ENCODE results near the gene OR1J2. TPM values are rescaled to one million over a fixed set of nuclear protein-coding genes. Genes with fewer than 3 reads are reported as not detected.
"Not testable (repeated sequence)": the region's sequence is repeated elsewhere in the genome, so short reads cannot be mapped to it uniquely, and the experiment has no call there.

The OR1J2 gene
- not detected for total RNA-seq
- long read RNA-seq: 0 reads

- DNase-seq (no peak), ATAC-seq (no peak)
- intact Hi-C loops (cut with DNase I): no loop called here
These were observed at the start of gene OR1J2 for GRCh38 chr9:122510502-122510901. OR1J2 (plus strand) TSS chr9:122510802; CDS start chr9:122510802, 0 bp downstream.

GRCh38 chr9:122463828-122464632, 46.6 kb upstream of the OR1J2 start:
- DNase-seq (no peak), ATAC-seq (no peak)
- intact Hi-C loops (cut with DNase I): no loop called here

- intact Hi-C loops (cut with DNase I): loop anchor here (1.0 to 5.0 kb wide), 2 partner anchors 344 to 347 kb away; no protein-coding TSS in a partner anchor
- DNase-seq (peak; percentile 67), ATAC-seq (peak; percentile 87 to 97)
These were observed 45.7 kb upstream of the OR1J2 start for GRCh38 chr9:122464633-122465567.

- no peak for ATAC-seq
These were observed 44.1 kb upstream of the OR1J2 start for GRCh38 chr9:122466456-122466855.

GRCh38 chr9:122468735-122469134, 41.9 kb upstream of the OR1J2 start:
- intact Hi-C loops (cut with DNase I): loop anchor here in 1 of 2 donors (5.0 kb wide), 1 partner anchor 344 kb away; no protein-coding TSS in a partner anchor
- DNase-seq (no peak), ATAC-seq (no peak)

More at GRCh38 chr9:122466456-122466855, 44.1 kb upstream of the OR1J2 start:
- intact Hi-C loops (cut with DNase I): loop anchor here in 1 of 2 donors (5.0 kb wide), 1 partner anchor 346 kb away; no protein-coding TSS in a partner anchor
- no peak for DNase-seq

- intact Hi-C loops (cut with DNase I): no loop called here
- DNase-seq (no peak), ATAC-seq (no peak)
These were observed 36.0 kb upstream of the OR1J2 start for GRCh38 chr9:122474561-122474960.

GRCh38 chr9:122475717-122476116, 34.9 kb upstream of the OR1J2 start:
- ATAC-seq: no peak
- DNase-seq: no peak
- intact Hi-C loops (cut with DNase I): no loop called here

- DNase-seq (no peak), ATAC-seq (no peak)
- intact Hi-C loops (cut with DNase I): no loop called here
These were observed 33.3 kb upstream of the OR1J2 start for GRCh38 chr9:122477346-122477745.

GRCh38 chr9:122477826-122478225, 32.8 kb upstream of the OR1J2 start, which contains the start of gene OR1J1:
OR1J1 (minus strand) TSS chr9:122477926; CDS start chr9:122477926, 0 bp downstream.
- no peak for ATAC-seq
- intact Hi-C loops (cut with DNase I): no loop called here
- no peak for DNase-seq

- ATAC-seq (no peak), DNase-seq (no peak)
- intact Hi-C loops (cut with DNase I): no loop called here
These were observed 31.5 kb upstream of the OR1J2 start for GRCh38 chr9:122479062-122479461.

GRCh38 chr9:122498883-122499288, 11.7 kb upstream of the OR1J2 start:
- intact Hi-C loops (cut with DNase I): no loop called here
- ATAC-seq (no peak), DNase-seq (no peak)

- intact Hi-C loops (cut with DNase I): no loop called here
- ATAC-seq (no peak), DNase-seq (no peak)
These were observed 3.6 kb upstream of the OR1J2 start for GRCh38 chr9:122506964-122507363.

- no peak for DNase-seq
- no peak for ATAC-seq
- intact Hi-C loops (cut with DNase I): no loop called here
These were observed 7.6 kb downstream of the OR1J2 start for GRCh38 chr9:122518226-122518625.

GRCh38 chr9:122518841-122519240, 8.2 kb downstream of the OR1J2 start, which contains the start of gene OR1J4:
OR1J4 (plus strand) TSS chr9:122519141; CDS start chr9:122519141, 0 bp downstream.
- ATAC-seq (no peak), DNase-seq (no peak)
- intact Hi-C loops (cut with DNase I): no loop called here

GRCh38 chr9:122519376-122519775, 8.8 kb downstream of the OR1J2 start:
- intact Hi-C loops (cut with DNase I): no loop called here
- ATAC-seq (no peak), DNase-seq (no peak)

- no peak for ATAC-seq
- intact Hi-C loops (cut with DNase I): no loop called here
These were observed 16.0 kb downstream of the OR1J2 start for GRCh38 chr9:122526602-122527001.

GRCh38 chr9:122527193-122527592, 16.6 kb downstream of the OR1J2 start, which contains the start of gene OR1N1:
OR1N1 (minus strand) TSS chr9:122527293; CDS start chr9:122527293, 0 bp downstream.
- intact Hi-C loops (cut with DNase I): no loop called here
- ATAC-seq: no peak
- no peak for DNase-seq

More at GRCh38 chr9:122526602-122527001, 16.0 kb downstream of the OR1J2 start:
- DNase-seq: no peak

GRCh38 chr9:122531157-122531556, 20.6 kb downstream of the OR1J2 start:
- DNase-seq; ATAC-seq; intact Hi-C loops (cut with DNase I): not testable (repeated sequence)

- intact Hi-C loops (cut with DNase I): no loop called here
- DNase-seq (no peak), ATAC-seq (no peak)
These were observed 25.5 kb downstream of the OR1J2 start for GRCh38 chr9:122536134-122536533.

Data from left cardiac atrium (tissue), 4 donors.